HG03196 (cell line): ENCODE results near the gene SIM2.

ENCODE experiments used
- ATAC-seq: cut with Tn5 transposase; IDR thresholded peaks from one replicate; pipeline ENCODE4 v1.9.1; 2021; ENCODE audit not compliant: unreplicated experiment

Gene SIM2

GRCh38 chr21:36791695-36792470, 93.0 kb downstream of the SIM2 start:
- no peak for ATAC-seq

GRCh38 chr21:36792505-36792967, 93.6 kb downstream of the SIM2 start:
- ATAC-seq, result no peak

DNA sequence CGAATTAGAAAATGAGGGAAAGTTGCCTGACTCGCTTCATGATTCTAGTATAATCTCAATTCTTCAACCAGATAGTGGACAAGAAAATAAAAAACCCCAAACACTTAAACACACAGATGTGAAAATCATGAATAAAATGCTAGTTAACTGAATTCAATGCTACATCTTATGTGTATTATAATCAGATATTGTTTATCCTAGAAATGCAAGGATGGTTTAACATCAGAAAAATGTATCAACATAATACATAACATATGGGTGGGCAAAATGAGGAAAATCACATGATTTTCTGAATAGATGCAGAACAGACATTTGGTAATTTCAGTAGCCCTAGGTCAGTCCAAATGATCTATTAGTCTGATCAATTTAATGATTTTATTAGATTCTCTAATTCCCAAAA, 97.2 kb downstream of the SIM2 start:
- no peak for ATAC-seq

GRCh38 chr21:36798491-36798890, 99.6 kb downstream of the SIM2 start:
- ATAC-seq, result no peak
